ENCODE data around the gene SGPL1.

Gene SGPL1

DNA sequence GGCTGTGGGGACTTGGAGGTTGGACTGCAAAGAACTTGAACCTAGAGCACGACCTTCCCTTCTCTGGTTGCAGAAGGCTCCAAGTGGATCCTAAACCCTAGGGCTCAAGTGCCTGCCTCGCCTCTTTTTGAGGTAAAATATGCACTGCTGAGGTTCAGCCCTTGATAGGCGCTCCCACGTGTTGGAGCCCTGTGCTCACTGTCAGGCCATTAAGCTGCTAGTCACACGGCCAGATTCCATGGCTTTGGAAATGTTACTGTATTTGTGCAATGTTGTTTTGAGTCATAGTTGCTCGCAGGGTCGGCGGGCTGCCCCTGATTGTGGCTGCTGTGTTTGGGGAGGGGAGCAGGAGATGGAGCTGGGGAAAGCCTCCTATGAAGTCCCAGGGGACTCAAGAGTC lies 112.4 kb downstream of the SGPL1 start:
- TF ChIP-seq YY1 (IDR thresholded peaks at IDR 0.05; ENCODE audit: low read depth) (no peak), CEBPB (IDR thresholded peaks at IDR 0.05) (no peak), FOXM1 (IDR thresholded peaks at IDR 0.05; ENCODE audit: borderline replicate concordance, low read depth) (no peak), EP300 (IDR thresholded peaks at IDR 0.05; ENCODE audit: borderline replicate concordance) (no peak), RAD21 (IDR thresholded peaks at IDR 0.05; ENCODE audit: low read depth) (no peak)
- TF ChIP-seq, protein P1, sequence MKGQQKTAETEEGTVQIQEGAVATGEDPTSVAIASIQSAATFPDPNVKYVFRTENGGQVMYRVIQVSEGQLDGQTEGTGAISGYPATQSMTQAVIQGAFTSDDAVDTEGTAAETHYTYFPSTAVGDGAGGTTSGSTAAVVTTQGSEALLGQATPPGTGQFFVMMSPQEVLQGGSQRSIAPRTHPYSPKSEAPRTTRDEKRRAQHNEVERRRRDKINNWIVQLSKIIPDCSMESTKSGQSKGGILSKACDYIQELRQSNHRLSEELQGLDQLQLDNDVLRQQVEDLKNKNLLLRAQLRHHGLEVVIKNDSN (IDR thresholded peaks at IDR 0.05): no peak

DNA sequence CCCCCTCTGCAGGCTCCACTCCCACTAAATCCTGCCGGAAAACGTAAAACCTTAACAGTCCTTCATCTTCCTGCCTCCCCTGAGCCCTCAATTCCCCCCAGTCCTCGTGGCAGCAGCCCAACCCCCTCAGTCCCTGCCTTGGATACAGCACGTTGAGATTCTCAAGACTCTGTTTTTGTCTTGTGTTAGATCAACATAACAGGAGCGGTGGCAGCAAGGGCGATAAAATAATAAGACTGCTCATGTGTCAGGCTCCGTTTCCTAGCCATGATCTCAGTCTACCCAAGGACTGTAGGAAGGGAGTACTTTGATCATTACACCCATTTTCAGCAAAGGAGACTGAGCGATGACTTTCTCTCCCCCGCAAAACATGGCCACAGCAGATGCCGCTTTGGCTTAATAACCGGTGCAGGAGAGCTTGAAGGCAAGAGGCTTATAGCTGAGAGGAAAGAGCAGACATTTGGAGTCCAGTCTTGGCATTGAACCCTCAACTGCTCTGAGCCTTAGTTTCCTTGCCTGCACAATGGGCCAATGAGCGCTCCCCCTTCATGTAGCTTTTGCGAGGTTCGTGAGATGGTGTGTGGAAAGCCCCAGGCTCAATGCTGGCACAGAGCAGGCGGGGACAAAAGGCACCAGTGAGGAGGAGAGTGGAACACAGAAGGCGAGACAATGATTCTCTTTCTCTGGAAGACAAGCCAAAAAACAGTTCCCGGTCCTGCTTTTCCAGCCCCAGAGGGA lies 114.7 kb downstream of the SGPL1 start:
- TF ChIP-seq EGR1 (IDR thresholded peaks at IDR 0.05) (no peak), CREB1 (IDR thresholded peaks at IDR 0.05; ENCODE audit: low read depth) (no peak), YY1 (IDR thresholded peaks at IDR 0.05; ENCODE audit: low read depth) (no peak), TAF1 (IDR thresholded peaks at IDR 0.05; ENCODE audit: low read depth) (no peak), TCF12 (IDR thresholded peaks at IDR 0.05; ENCODE audit: low read depth) (no peak), NFIC (IDR thresholded peaks at IDR 0.05) (no peak), CEBPB (IDR thresholded peaks at IDR 0.05) (no peak), RAD21 (IDR thresholded peaks at IDR 0.05; ENCODE audit: low read depth) (no peak)
- TF ChIP-seq, protein P1 (IDR thresholded peaks at IDR 0.05): no peak

Data from Ishikawa (cell line).